OCI-LY7 (cell line): ENCODE measurements around the gene BMAL1. TPM values are rescaled to one million over a fixed set of nuclear protein-coding genes. Genes with fewer than 3 reads are reported as not detected.

Experiments used
- BruUV-seq: library from RNA; stranded (reverse); fragments of 400-500 nt; replicated peaks from 2 replicates; lab custom pipeline; 2021; lab: Mats Ljungman, UMichigan
- CTCF ChIA-PET: fragments of 300-600 bp; sonication (Branson Sonifier 250); formaldehyde crosslinking; loops from one replicate; lab custom pipeline; 2022; ENCODE audit warnings: antibody characterized with exemption; ENCODE audit not compliant: unreplicated experiment; lab: Charles Lee
- POLR2A ChIA-PET: fragments of 300-600 bp; sonication (Branson Sonifier 250); formaldehyde crosslinking; loops from one replicate; lab custom pipeline; 2022; ENCODE audit warnings: antibody characterized with exemption; lab: Charles Lee
- DNase-seq: peaks from one replicate; pipeline ENCODE4 v3.0.0-alpha.2; 2015; ENCODE audit warnings: low spot score
- H2AFZ ChIP-seq: fragments of 200-600 bp; sonication (generic), shearing (Covaris generic); 2 replicates; pipeline ENCODE4 v1.6.1; 2014; ENCODE audit warnings: mild to moderate bottlenecking, antibody characterized with exemption, low read length, moderate library complexity
- H3K27ac ChIP-seq: fragments of 200-600 bp; sonication (generic); 2 replicates; pipeline ENCODE4 v1.5.1; 2014; ENCODE audit warnings: mixed run types, low read depth, mild to moderate bottlenecking, moderate library complexity, low read length, inconsistent platforms; ENCODE audit not compliant: poor library complexity, severe bottlenecking
- H3K36me3 ChIP-seq: fragments of 200-600 bp; sonication (generic); 2 replicates; pipeline ENCODE4 v1.6.1; 2014; ENCODE audit warnings: mild to moderate bottlenecking, antibody characterized with exemption, low read length, moderate library complexity, mixed read lengths; ENCODE audit not compliant: insufficient read depth
- H3K4me1 ChIP-seq: fragments of 200-600 bp; sonication (generic); 2 replicates; pipeline ENCODE4 v1.5.1; 2014; ENCODE audit warnings: mild to moderate bottlenecking, low read length; ENCODE audit not compliant: insufficient read depth, poor library complexity, severe bottlenecking
- H3K4me2 ChIP-seq: fragments of 200-600 bp; sonication (generic); 2 replicates; pipeline ENCODE4 v1.6.1; 2014; ENCODE audit warnings: mild to moderate bottlenecking, low read length
- H3K4me3 ChIP-seq: fragments of 200-600 bp; sonication (generic); 2 replicates; pipeline ENCODE4 v1.5.1; 2014; ENCODE audit warnings: mild to moderate bottlenecking, low read depth, low read length; ENCODE audit not compliant: poor library complexity, severe bottlenecking
- H3K79me2 ChIP-seq: fragments of 200-600 bp; sonication (generic); 2 replicates; pipeline ENCODE4 v1.6.1; 2016; ENCODE audit warnings: low read depth, mild to moderate bottlenecking, low read length, moderate library complexity, mixed read lengths; ENCODE audit not compliant: insufficient read depth
- H3K9me2 ChIP-seq: fragments of 200-600 bp; sonication (generic); 2 replicates; pipeline ENCODE4 v1.6.1; 2016; ENCODE audit warnings: mild to moderate bottlenecking, low read length, mixed read lengths; ENCODE audit not compliant: insufficient read depth
- H3K9me3 ChIP-seq: fragments of 200-600 bp; sonication (generic); 2 replicates; pipeline ENCODE4 v1.6.1; 2014; ENCODE audit warnings: mild to moderate bottlenecking, mixed run types, low read length, mixed read lengths
- H4K20me1 ChIP-seq: fragments of 200-600 bp; sonication (generic); 2 replicates; pipeline ENCODE4 v1.6.1; 2014; ENCODE audit warnings: mild to moderate bottlenecking, antibody characterized with exemption, low read length, moderate library complexity, mixed read lengths; ENCODE audit not compliant: insufficient read depth
- EZH2phosphoT487 ChIP-seq: fragments of 200-600 bp; sonication (generic); IDR thresholded peaks from 2 replicates; pipeline ENCODE4 v1.6.1; 2018; ENCODE audit warnings: low read depth, borderline replicate concordance, mild to moderate bottlenecking, mixed run types, antibody characterized with exemption, low read length, moderate library complexity, mixed read lengths
- intact Hi-C: fragments of 100-400 bp; cut with micrococcal nuclease; formaldehyde crosslinking; loops from one replicate; pipeline ENCODE4 v1.10.0; 2022; ENCODE audit not compliant: unreplicated experiment
- total RNA-seq, 2 experiments: library from RNA; depleted of rRNA in 1 of 2; stranded (reverse); fragments of >200 nt in 1 of 2; shearing (Covaris generic) in 1 of 2; gene quantifications; 2 replicates each; pipeline ENCODE4 v1.2.3, GENCODE V29; 2014 to 2022
- TF ChIP-seq, protein P1 (sequence below): fragments of 200-600 bp; sonication (generic); conservative IDR thresholded peaks from 2 replicates; pipeline ENCODE4 v1.5.1; 2014; ENCODE audit warnings: mild to moderate bottlenecking, antibody characterized with exemption, low read length, moderate library complexity, mixed read lengths

The BMAL1 gene
- total RNA-seq, 2 experiments from 2014 or later = not detected

- no TSS peak for BruUV-seq
- Histone ChIP-seq H2AFZ (no peak overlapping the region), H3K4me1 (no peaks in the 10 kb centered on the region), H4K20me1 (no peaks in the 10 kb centered on the region), H3K4me2 (no peak overlapping the region), H3K27ac (no peak overlapping the region), H3K4me3 (no peak overlapping the region), H3K36me3 (no peaks in the 10 kb centered on the region), H3K9me3 (no peaks in the 10 kb centered on the region), H3K9me2 (no peaks in the 10 kb centered on the region), H3K79me2 (no peaks in the 10 kb centered on the region)
- POLR2A ChIA-PET = interaction anchor here (0.7 kb wide), 1 partner anchor 458 kb away, joined by 3 read pairs; no protein-coding TSS in a partner anchor
- CTCF ChIA-PET = no interaction called here
- intact Hi-C loops = no loop called here
- DNase-seq = no peak
- TF ChIP-seq, protein P1, sequence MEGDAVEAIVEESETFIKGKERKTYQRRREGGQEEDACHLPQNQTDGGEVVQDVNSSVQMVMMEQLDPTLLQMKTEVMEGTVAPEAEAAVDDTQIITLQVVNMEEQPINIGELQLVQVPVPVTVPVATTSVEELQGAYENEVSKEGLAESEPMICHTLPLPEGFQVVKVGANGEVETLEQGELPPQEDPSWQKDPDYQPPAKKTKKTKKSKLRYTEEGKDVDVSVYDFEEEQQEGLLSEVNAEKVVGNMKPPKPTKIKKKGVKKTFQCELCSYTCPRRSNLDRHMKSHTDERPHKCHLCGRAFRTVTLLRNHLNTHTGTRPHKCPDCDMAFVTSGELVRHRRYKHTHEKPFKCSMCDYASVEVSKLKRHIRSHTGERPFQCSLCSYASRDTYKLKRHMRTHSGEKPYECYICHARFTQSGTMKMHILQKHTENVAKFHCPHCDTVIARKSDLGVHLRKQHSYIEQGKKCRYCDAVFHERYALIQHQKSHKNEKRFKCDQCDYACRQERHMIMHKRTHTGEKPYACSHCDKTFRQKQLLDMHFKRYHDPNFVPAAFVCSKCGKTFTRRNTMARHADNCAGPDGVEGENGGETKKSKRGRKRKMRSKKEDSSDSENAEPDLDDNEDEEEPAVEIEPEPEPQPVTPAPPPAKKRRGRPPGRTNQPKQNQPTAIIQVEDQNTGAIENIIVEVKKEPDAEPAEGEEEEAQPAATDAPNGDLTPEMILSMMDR = no peak
- TF ChIP-seq EZH2phosphoT487 = no peak
Measured at GRCh38 chr11:13258855-13259254, 18.7 kb upstream of the BMAL1 start.

- Histone ChIP-seq H3K27ac (no peak overlapping the region), H3K79me2 (no peaks in the 10 kb centered on the region), H2AFZ (no peak overlapping the region), H3K4me1 (no peaks in the 10 kb centered on the region), H3K4me3 (no peak overlapping the region), H3K36me3 (no peaks in the 10 kb centered on the region), H4K20me1 (no peaks in the 10 kb centered on the region; the same call in 1 of the 2 replicates), H3K9me3 (no peaks in the 10 kb centered on the region), H3K9me2 (no peaks in the 10 kb centered on the region), H3K4me2 (no peak overlapping the region)
- DNase-seq = no peak
- ChIA-PET CTCF (no interaction called here), POLR2A (no interaction called here)
- intact Hi-C loops = no loop called here
- BruUV-seq = no TSS peak
- TF ChIP-seq EZH2phosphoT487 = no peak
- TF ChIP-seq, protein P1 = no peak
Measured at GRCh38 chr11:13259374-13259773, 18.2 kb upstream of the BMAL1 start.

GRCh38 chr11:13260201-13260962 lies 17.2 kb upstream of the BMAL1 start:
- TF ChIP-seq, protein P1 = no peak
- Histone ChIP-seq H3K27ac (no peak overlapping the region), H3K4me1 (no peaks in the 10 kb centered on the region), H3K79me2 (no peaks in the 10 kb centered on the region), H3K9me2 (no peaks in the 10 kb centered on the region), H2AFZ (no peak overlapping the region), H4K20me1 (no peaks in the 10 kb centered on the region; the same call in 1 of the 2 replicates), H3K4me3 (no peak overlapping the region), H3K4me2 (no peak overlapping the region), H3K36me3 (no peaks in the 10 kb centered on the region), H3K9me3 (no peaks in the 10 kb centered on the region)
- no peak for DNase-seq
- CTCF ChIA-PET = no interaction called here
- intact Hi-C loops = no loop called here
- no TSS peak for BruUV-seq
- POLR2A ChIA-PET = interaction anchor here (0.7 kb wide), 1 partner anchor 381 kb away, joined by 3 read pairs; no protein-coding TSS in a partner anchor
